IMR-90 (cell line): ENCODE data around the gene FAM227B.

ENCODE experiments used
- MXI1 ChIP-seq: IDR thresholded peaks from 2 replicates; pipeline ENCODE4 v1.6.1; 2012; ENCODE audit warnings: low read depth, mild to moderate bottlenecking, low read length, moderate library complexity, borderline replicate concordance
- POLR2A ChIP-seq: IDR thresholded peaks from 2 replicates; pipeline ENCODE4 v1.6.1; 2012; ENCODE audit warnings: mild to moderate bottlenecking, low read depth, low read length
- RAD21 ChIP-seq: IDR thresholded peaks from 2 replicates; pipeline ENCODE4 v1.6.1; 2012; ENCODE audit warnings: low read length, improper control_type of control experiment
- TF ChIP-seq, protein P1 (sequence below): conservative IDR thresholded peaks from 2 replicates; pipeline ENCODE4 v1.5.1; 2012; ENCODE audit warnings: mild to moderate bottlenecking, low read depth, low read length, improper control_type of control experiment

DNA sequence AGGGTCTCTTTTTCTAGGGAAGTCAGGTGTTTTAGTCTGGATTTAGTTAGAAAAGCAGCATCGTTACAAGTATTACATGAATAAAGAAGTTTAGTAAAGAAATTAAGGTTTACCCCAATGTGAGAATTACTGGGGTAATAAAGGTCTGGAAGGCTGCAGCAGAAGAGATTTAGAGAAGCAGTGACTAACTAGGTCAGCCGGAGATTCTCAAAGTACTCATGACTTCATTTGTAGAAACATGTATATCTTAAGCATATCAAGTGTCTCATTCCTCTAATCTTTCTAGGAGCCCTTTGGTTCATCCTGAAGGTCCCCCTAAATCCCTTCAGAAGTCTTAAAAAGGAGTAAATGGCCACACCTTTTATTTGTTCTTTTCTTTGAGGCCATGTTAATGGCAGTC, 26.3 kb upstream of the FAM227B start:
- TF ChIP-seq RAD21 = no peak
- no peak for TF ChIP-seq MXI1
- TF ChIP-seq, protein P1, sequence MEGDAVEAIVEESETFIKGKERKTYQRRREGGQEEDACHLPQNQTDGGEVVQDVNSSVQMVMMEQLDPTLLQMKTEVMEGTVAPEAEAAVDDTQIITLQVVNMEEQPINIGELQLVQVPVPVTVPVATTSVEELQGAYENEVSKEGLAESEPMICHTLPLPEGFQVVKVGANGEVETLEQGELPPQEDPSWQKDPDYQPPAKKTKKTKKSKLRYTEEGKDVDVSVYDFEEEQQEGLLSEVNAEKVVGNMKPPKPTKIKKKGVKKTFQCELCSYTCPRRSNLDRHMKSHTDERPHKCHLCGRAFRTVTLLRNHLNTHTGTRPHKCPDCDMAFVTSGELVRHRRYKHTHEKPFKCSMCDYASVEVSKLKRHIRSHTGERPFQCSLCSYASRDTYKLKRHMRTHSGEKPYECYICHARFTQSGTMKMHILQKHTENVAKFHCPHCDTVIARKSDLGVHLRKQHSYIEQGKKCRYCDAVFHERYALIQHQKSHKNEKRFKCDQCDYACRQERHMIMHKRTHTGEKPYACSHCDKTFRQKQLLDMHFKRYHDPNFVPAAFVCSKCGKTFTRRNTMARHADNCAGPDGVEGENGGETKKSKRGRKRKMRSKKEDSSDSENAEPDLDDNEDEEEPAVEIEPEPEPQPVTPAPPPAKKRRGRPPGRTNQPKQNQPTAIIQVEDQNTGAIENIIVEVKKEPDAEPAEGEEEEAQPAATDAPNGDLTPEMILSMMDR = no peak
- TF ChIP-seq POLR2A = no peak
